HL-60/S4 treated with retinoic acid at 250 ng/mL for 4 days and 3 days (cell line): ENCODE data around the gene RASGRF2.
"Not testable (repeated sequence)": the region's sequence is repeated elsewhere in the genome, so short reads cannot be mapped to it uniquely, and the experiment has no call there.

ENCODE experiments used
- in situ Hi-C: fragments of 300-500 bp; cut with MboI; formaldehyde crosslinking; loops from 2 replicates; pipeline ENCODE4 v1.7.0; 2022; ENCODE audit warnings: low sequenced_read_pairs

Gene RASGRF2

DNA sequence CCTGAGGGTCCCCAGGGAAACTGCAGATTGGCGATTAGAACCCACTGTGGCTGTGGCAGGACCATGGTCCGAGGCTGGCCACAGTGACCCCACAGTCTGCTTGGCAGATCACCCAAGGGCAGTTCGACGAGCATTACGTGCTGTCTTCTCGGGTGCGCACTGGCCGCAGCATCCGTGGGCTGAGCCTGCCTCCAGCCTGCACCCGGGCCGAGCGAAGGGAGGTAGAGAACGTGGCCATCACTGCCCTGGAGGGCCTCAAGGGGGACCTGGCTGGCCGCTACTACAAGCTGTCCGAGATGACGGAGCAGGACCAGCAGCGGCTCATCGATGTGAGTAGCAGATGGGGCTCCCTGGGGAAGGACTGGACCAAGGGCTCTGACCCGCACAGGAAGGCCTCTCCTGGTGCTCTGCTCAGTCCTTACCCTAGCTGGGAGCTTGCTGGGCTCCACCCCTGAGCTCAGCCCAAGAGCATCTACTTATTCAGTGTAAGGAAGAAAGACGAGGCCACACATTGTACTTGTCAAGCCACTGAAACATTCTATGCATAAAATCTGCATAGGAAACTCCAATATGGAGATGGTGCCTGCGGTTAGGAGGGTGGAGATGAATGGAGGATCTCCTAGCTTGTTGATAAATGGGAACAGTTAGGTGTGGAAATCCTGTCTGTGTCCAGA is 294.9 kb downstream of the RASGRF2 start:
- in situ Hi-C loops = no loop called here

GRCh38 chr5:81256766-81257165 is 296.6 kb downstream of the RASGRF2 start:
- in situ Hi-C loops = no loop called here

GRCh38 chr5:81262796-81263195 is 302.6 kb downstream of the RASGRF2 start:
- in situ Hi-C loops = not testable (repeated sequence)

GRCh38 chr5:81265101-81265500 is 304.9 kb downstream of the RASGRF2 start:
- in situ Hi-C loops = no loop called here

DNA sequence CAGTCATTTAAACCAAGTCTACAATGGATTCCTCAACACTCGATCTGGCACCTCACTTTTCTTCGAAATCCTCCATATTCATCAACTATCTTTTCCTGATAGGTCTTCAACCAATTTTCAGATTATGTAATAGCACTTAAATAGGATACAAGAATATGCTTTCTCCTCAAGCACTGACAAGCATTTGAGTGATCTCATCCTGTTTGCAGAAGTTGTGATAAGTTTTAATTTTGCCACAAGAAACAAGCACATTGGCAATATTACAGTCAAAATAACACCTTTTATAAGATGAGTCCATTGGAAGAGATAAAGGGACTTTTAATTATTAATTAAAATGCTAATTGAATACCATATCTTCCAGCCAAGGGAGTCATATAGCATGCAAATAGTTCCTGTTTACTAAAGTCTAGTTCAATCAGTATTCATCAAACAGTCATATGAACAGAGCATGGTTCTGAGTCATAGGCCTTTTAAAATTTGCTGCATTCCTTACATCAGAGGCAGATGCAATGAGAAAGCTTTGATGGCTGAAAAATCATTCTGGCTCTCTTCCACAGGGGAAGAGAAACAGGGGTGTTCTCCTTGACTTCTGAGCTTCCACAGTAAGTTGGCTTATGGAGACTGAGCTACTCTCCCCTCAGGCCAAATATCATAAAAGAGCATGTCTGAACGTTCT is 308.5 kb downstream of the RASGRF2 start:
- in situ Hi-C loops = no loop called here

GRCh38 chr5:81269751-81270393 is 309.7 kb downstream of the RASGRF2 start:
- in situ Hi-C loops = no loop called here

GRCh38 chr5:81270394-81271027 is 310.3 kb downstream of the RASGRF2 start:
- in situ Hi-C loops = not testable (repeated sequence)
